Choroid plexus epithelial cell (primary cell): ENCODE measurements around the gene AXL.

Experiments
- DNase-seq: peaks from one replicate; pipeline ENCODE4 v3.0.0-alpha.2; 2010; ENCODE audit warnings: low read depth
- H3K4me3 ChIP-seq: 2 replicates; pipeline ENCODE4 v1.5.1; 2011; ENCODE audit warnings: low read depth, mild to moderate bottlenecking, control low read depth, low read length, moderate library complexity
- CTCF ChIP-seq: conservative IDR thresholded peaks from 2 replicates; pipeline ENCODE4 v1.5.1; 2011; ENCODE audit warnings: low read depth, mild to moderate bottlenecking, control low read depth, inconsistent platforms, low read length, moderate library complexity

Gene AXL

GRCh38 chr19:41310033-41310831, 91.2 kb downstream of the AXL start, which contains the start of gene CCDC97:
Gene CCDC97 (plus strand): TSS chr19:41310172. CDS start chr19:41310311, 139 bp downstream.
- DNase-seq = peak; percentile 90
- H3K4me3 ChIP-seq = peak within 1 kb of the TSS; percentile 87
- no peak for TF ChIP-seq CTCF

GRCh38 chr19:41311072-41311471, 92.0 kb downstream of the AXL start:
- no peak for TF ChIP-seq CTCF
- DNase-seq = no peak
- H3K4me3 ChIP-seq = peak overlapping the region; percentile 87
